WTC11 (cell line): ENCODE data around the gene DLG1. TPM values are rescaled to one million over a fixed set of nuclear protein-coding genes. Genes with fewer than 3 reads are reported as not detected.

ENCODE experiments used
- ATAC-seq: fragments of 200-7000 bp; cut with Tn5 transposase; 2 replicates; pipeline ENCODE4 v1.10.0; 2021; ENCODE audit warnings: mild to moderate bottlenecking, moderate library complexity
- CTCF ChIA-PET: fragments of 300-600 bp; sonication (Branson Sonifier 250); formaldehyde crosslinking; loops from one replicate; lab custom pipeline; 2021; ENCODE audit warnings: antibody characterized with exemption; lab: Charles Lee
- POLR2A ChIA-PET: fragments of 350-600 bp; sonication (Branson Sonifier 250); formaldehyde crosslinking; loops from one replicate; lab custom pipeline; 2021; ENCODE audit warnings: antibody characterized with exemption; lab: Charles Lee
- DNase-seq: peaks from one replicate; pipeline ENCODE4 v3.0.0; 2021; ENCODE audit warnings: low spot score
- H3K27ac Mint-ChIP-seq: 2 replicates; pipeline ENCODE4 v1.8.0; 2021; ENCODE audit warnings: mixed read lengths
- H3K27me3 Mint-ChIP-seq: 2 replicates; pipeline ENCODE4 v1.8.0; 2021; ENCODE audit warnings: low read depth, mild to moderate bottlenecking, moderate library complexity, mixed read lengths
- H3K36me3 Mint-ChIP-seq: 2 replicates; pipeline ENCODE4 v1.8.0; 2021; ENCODE audit warnings: mixed read lengths
- H3K4me1 Mint-ChIP-seq: 2 replicates; pipeline ENCODE4 v1.8.0; 2022; ENCODE audit warnings: mixed read lengths
- H3K4me3 Mint-ChIP-seq: 2 replicates; pipeline ENCODE4 v1.8.0; 2021; ENCODE audit warnings: mild to moderate bottlenecking, moderate library complexity, mixed read lengths
- H3K9me3 Mint-ChIP-seq: 2 replicates; pipeline ENCODE4 v1.8.0; 2021; ENCODE audit warnings: mixed read lengths
- ARID4B ChIP-seq: sonication (generic); formaldehyde crosslinking; IDR thresholded peaks from 2 replicates; pipeline ENCODE4 v1.8.0; 2023; ENCODE audit warnings: missing genetic modification reagents, mild to moderate bottlenecking, borderline replicate concordance
- CREB1 ChIP-seq: sonication (generic); formaldehyde crosslinking; IDR thresholded peaks from 2 replicates; pipeline ENCODE4 v1.8.0; 2023; ENCODE audit warnings: mild to moderate bottlenecking, missing genetic modification reagents
- ELF4 ChIP-seq: sonication (generic); formaldehyde crosslinking; IDR thresholded peaks from 2 replicates; pipeline ENCODE4 v1.8.1; 2022; ENCODE audit warnings: low read depth, mild to moderate bottlenecking, moderate library complexity, missing genetic modification reagents
- EMX1 ChIP-seq: fragments of 250-450 bp; sonication (Bioruptor Pico); IDR thresholded peaks from 2 replicates; pipeline ENCODE4 v1.8.0; 2021; ENCODE audit warnings: mild to moderate bottlenecking
- FOXJ3 ChIP-seq: sonication (generic); formaldehyde crosslinking; IDR thresholded peaks from 2 replicates; pipeline ENCODE4 v1.9.0; 2021; ENCODE audit warnings: missing genetic modification reagents, mild to moderate bottlenecking, borderline replicate concordance
- FOXK1 ChIP-seq: sonication (generic); formaldehyde crosslinking; IDR thresholded peaks from 2 replicates; pipeline ENCODE4 v1.8.0; 2022; ENCODE audit warnings: mild to moderate bottlenecking, moderate library complexity, missing genetic modification reagents
- GTF2I ChIP-seq: fragments of 250-450 bp; sonication (Bioruptor Pico); conservative IDR thresholded peaks from 2 replicates; pipeline ENCODE4 v1.4.0; 2021; ENCODE audit warnings: mild to moderate bottlenecking
- JUN ChIP-seq: sonication (generic); formaldehyde crosslinking; IDR thresholded peaks from 2 replicates; pipeline ENCODE4 v1.8.0; 2023; ENCODE audit warnings: mild to moderate bottlenecking, missing genetic modification reagents
- NFE2L1 ChIP-seq: sonication (generic); formaldehyde crosslinking; IDR thresholded peaks from 2 replicates; pipeline ENCODE4 v1.8.1; 2023; ENCODE audit warnings: missing genetic modification reagents
- NFYB ChIP-seq: sonication (generic); formaldehyde crosslinking; conservative IDR thresholded peaks from 2 replicates; pipeline ENCODE4 v1.8.0; 2022; ENCODE audit warnings: low read depth, missing genetic modification reagents
- PREB ChIP-seq: sonication (generic); formaldehyde crosslinking; IDR thresholded peaks from 2 replicates; pipeline ENCODE4 v1.8.1; 2022; ENCODE audit warnings: mild to moderate bottlenecking, missing genetic modification reagents, moderate library complexity, borderline replicate concordance
- SOX15 ChIP-seq: fragments of 250-450 bp; sonication (Bioruptor Pico); IDR thresholded peaks from 2 replicates; pipeline ENCODE4 v1.9.0; 2021; ENCODE audit warnings: mild to moderate bottlenecking
- ZNF317 ChIP-seq: sonication (generic); formaldehyde crosslinking; IDR thresholded peaks from 2 replicates; pipeline ENCODE4 v1.8.1; 2023; ENCODE audit warnings: low read depth, mild to moderate bottlenecking, moderate library complexity, missing genetic modification reagents, borderline replicate concordance
- ZNF396 ChIP-seq: fragments of 250-450 bp; sonication (Bioruptor Pico); IDR thresholded peaks from 2 replicates; pipeline ENCODE4 v1.8.0; 2021; ENCODE audit warnings: mild to moderate bottlenecking, moderate library complexity, borderline replicate concordance
- total RNA-seq: library from RNA; stranded (reverse); gene quantifications from 3 replicates; pipeline ENCODE4 v1.2.3, GENCODE V29; 2021
- TF ChIP-seq, protein P1 (sequence below): sonication (generic); formaldehyde crosslinking; IDR thresholded peaks from 2 replicates; pipeline ENCODE4 v1.8.0; 2022; ENCODE audit warnings: missing genetic modification reagents
- TF ChIP-seq, protein P2 (sequence below): sonication (generic); formaldehyde crosslinking; IDR thresholded peaks from 2 replicates; pipeline ENCODE4 v1.8.1; 2023; ENCODE audit warnings: mild to moderate bottlenecking, missing genetic modification reagents
- TF ChIP-seq, protein P3 (sequence below): fragments of 250-450 bp; sonication (Bioruptor Pico); IDR thresholded peaks from 2 replicates; pipeline ENCODE4 v2.1.2; 2022; ENCODE audit warnings: mild to moderate bottlenecking, moderate library complexity

DLG1 gene
- total RNA-seq, 1 experiment from 2014 or later: 81.1 TPM

DNA sequence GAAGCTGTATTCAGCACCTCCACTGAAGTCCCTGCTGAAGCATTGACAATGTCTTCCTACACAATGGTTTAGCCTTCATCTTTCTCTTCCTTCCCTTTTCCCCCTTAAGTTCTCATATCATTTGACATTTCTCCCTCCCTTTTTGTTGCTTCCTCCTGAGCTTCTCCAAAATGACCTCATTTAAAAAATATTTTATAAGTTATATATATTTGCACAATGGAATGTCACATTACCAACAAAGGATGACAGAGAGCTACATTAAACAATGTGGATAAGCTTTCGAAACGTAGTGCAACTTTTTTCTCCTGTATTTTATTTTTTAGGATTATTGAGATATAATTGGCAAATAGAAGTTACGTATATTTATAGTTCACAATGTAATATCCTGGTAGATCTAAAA, 13.2 kb upstream of the DLG1 start:
- peaks cover 3% of the 10 kb centered on the region; the same call in 1 of the 2 replicates for H3K9me3 Mint-ChIP-seq
- TF ChIP-seq FOXJ3 (CRISPR knock-in tag) (no peak), SOX15 (CRISPR knock-in tag) (no peak), GTF2I (CRISPR knock-in tag) (no peak), FOXK1 (no peak), NFYB (CRISPR knock-in tag) (no peak), ELF4 (CRISPR knock-in tag) (no peak), JUN (CRISPR knock-in tag) (no peak), EMX1 (CRISPR knock-in tag) (no peak)
- TF ChIP-seq, protein P1, sequence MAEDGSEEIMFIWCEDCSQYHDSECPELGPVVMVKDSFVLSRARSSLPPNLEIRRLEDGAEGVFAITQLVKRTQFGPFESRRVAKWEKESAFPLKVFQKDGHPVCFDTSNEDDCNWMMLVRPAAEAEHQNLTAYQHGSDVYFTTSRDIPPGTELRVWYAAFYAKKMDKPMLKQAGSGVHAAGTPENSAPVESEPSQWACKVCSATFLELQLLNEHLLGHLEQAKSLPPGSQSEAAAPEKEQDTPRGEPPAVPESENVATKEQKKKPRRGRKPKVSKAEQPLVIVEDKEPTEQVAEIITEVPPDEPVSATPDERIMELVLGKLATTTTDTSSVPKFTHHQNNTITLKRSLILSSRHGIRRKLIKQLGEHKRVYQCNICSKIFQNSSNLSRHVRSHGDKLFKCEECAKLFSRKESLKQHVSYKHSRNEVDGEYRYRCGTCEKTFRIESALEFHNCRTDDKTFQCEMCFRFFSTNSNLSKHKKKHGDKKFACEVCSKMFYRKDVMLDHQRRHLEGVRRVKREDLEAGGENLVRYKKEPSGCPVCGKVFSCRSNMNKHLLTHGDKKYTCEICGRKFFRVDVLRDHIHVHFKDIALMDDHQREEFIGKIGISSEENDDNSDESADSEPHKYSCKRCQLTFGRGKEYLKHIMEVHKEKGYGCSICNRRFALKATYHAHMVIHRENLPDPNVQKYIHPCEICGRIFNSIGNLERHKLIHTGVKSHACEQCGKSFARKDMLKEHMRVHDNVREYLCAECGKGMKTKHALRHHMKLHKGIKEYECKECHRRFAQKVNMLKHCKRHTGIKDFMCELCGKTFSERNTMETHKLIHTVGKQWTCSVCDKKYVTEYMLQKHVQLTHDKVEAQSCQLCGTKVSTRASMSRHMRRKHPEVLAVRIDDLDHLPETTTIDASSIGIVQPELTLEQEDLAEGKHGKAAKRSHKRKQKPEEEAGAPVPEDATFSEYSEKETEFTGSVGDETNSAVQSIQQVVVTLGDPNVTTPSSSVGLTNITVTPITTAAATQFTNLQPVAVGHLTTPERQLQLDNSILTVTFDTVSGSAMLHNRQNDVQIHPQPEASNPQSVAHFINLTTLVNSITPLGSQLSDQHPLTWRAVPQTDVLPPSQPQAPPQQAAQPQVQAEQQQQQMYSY (CRISPR knock-in tag): no peak
- TF ChIP-seq, protein P2, sequence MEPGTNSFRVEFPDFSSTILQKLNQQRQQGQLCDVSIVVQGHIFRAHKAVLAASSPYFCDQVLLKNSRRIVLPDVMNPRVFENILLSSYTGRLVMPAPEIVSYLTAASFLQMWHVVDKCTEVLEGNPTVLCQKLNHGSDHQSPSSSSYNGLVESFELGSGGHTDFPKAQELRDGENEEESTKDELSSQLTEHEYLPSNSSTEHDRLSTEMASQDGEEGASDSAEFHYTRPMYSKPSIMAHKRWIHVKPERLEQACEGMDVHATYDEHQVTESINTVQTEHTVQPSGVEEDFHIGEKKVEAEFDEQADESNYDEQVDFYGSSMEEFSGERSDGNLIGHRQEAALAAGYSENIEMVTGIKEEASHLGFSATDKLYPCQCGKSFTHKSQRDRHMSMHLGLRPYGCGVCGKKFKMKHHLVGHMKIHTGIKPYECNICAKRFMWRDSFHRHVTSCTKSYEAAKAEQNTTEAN (CRISPR knock-in tag): no peak
- TF ChIP-seq, protein P3, sequence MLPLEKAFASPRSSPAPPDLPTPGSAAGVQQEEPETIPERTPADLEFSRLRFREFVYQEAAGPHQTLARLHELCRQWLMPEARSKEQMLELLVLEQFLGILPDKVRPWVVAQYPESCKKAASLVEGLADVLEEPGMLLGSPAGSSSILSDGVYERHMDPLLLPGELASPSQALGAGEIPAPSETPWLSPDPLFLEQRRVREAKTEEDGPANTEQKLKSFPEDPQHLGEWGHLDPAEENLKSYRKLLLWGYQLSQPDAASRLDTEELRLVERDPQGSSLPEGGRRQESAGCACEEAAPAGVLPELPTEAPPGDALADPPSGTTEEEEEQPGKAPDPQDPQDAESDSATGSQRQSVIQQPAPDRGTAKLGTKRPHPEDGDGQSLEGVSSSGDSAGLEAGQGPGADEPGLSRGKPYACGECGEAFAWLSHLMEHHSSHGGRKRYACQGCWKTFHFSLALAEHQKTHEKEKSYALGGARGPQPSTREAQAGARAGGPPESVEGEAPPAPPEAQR: no peak
- DNase-seq (no peak), ATAC-seq (no peak)
- peaks cover 18% of the 10 kb centered on the region for H3K4me1 Mint-ChIP-seq
- H3K4me3 Mint-ChIP-seq: no peak overlapping the region
- POLR2A ChIA-PET: no interaction called here
- no peak overlapping the region for H3K27ac Mint-ChIP-seq
- no peaks in the 10 kb centered on the region for H3K36me3 Mint-ChIP-seq
- CTCF ChIA-PET: no interaction called here
- no peaks in the 10 kb centered on the region; the same call in 1 of the 2 replicates for H3K27me3 Mint-ChIP-seq

GRCh38 chr3:197309528-197310361, 11.3 kb upstream of the DLG1 start:
- Mint-ChIP-seq H3K27ac (peak overlapping the region; percentile 25; the same call in 1 of the 2 replicates), H3K27me3 (no peaks in the 10 kb centered on the region; the same call in 1 of the 2 replicates), H3K9me3 (peaks cover 3% of the 10 kb centered on the region; the same call in 1 of the 2 replicates), H3K4me1 (peaks cover 22% of the 10 kb centered on the region), H3K4me3 (peak overlapping the region; percentile 2; the same call in 1 of the 2 replicates), H3K36me3 (no peaks in the 10 kb centered on the region)
- ChIA-PET POLR2A (interaction anchor here (0.8 kb wide), 1 partner anchor 18 kb away, joined by 3 read pairs; no protein-coding TSS in a partner anchor), CTCF (interaction anchor here (1.0 to 1.2 kb wide), 2 partner anchors 28 to 361 kb away, joined by 3 read pairs; no protein-coding TSS in a partner anchor)
- peak; percentile 61 for ATAC-seq
- TF ChIP-seq CREB1 (no peak), ARID4B (CRISPR knock-in tag) (no peak), NFE2L1 (no peak), SOX15 (CRISPR knock-in tag) (no peak), ZNF317 (CRISPR knock-in tag) (no peak), PREB (CRISPR knock-in tag) (no peak), ZNF396 (no peak)
- no peak for DNase-seq
